ENCODE results near the gene FAM3D. TPM values are rescaled to one million over a fixed set of nuclear protein-coding genes. Genes with fewer than 3 reads are reported as not detected.

Gene FAM3D
- total and polyA plus RNA-seq, 12 donors: 0.07 to 0.37 TPM; not detected in 10

GRCh38 chr3:58640700-58641372 is 25.7 kb downstream of the FAM3D start:
- peak; percentile 67 to 93 (median 87) for TF ChIP-seq CTCF (IDR thresholded peaks at IDR 0.05)
- no peak overlapping the region for H3K4me3 ChIP-seq
- H3K27me3 ChIP-seq: peaks cover 0 to 7% (median 0%) of the 10 kb centered on the region in 7 donors
- H3K9me3 ChIP-seq: no peaks in the 10 kb centered on the region
- DNase-seq (peak; percentile 64 to 81), ATAC-seq (peak; percentile 84 to 94 (median 88))
- H3K36me3 ChIP-seq: no peaks in the 10 kb centered on the region
- intact Hi-C loops (cut with DNase I): loop anchor here in 9 of 10 donors (2.0 to 10.0 kb wide), 5 partner anchors 411 to 1214 kb away; partner anchors contain the start of gene CFAP20DC (in 7 of the 9)
- 20% methylated on average over 25 of the region's 25 CpGs for WGBS, 2 donors
- H3K4me1 ChIP-seq: peaks cover 0 to 6% (median 0%) of the 10 kb centered on the region in 9 donors
- H3K27ac ChIP-seq: no peak overlapping the region

GRCh38 chr3:58639842-58640241 is 26.7 kb downstream of the FAM3D start:
- H3K36me3 ChIP-seq: no peaks in the 10 kb centered on the region
- H3K4me1 ChIP-seq: peaks cover 0 to 11% (median 0%) of the 10 kb centered on the region in 9 donors
- H3K4me3 ChIP-seq: no peak overlapping the region
- no peaks in the 10 kb centered on the region for H3K9me3 ChIP-seq
- intact Hi-C loops (cut with DNase I): loop anchor here in 9 of 10 donors (2.0 to 10.0 kb wide), 5 partner anchors 412 to 1215 kb away; partner anchors contain the start of gene CFAP20DC (in 7 of the 9)
- H3K27ac ChIP-seq: no peak overlapping the region
- peaks cover 0 to 13% (median 1%) of the 10 kb centered on the region in 7 donors for H3K27me3 ChIP-seq
- 85% methylated on average over 10 of the region's 10 CpGs for WGBS, 2 donors
- no peak for TF ChIP-seq CTCF (IDR thresholded peaks at IDR 0.05)
- no peak for DNase-seq
- ATAC-seq: no peak

GRCh38 chr3:58639001-58639400 is 27.6 kb downstream of the FAM3D start:
- no peak overlapping the region for H3K27ac ChIP-seq
- ATAC-seq: no peak
- 60 to 75% methylated on average over 4 of the region's 4 CpGs for WGBS, 2 donors
- intact Hi-C loops (cut with DNase I): no loop called here
- H3K36me3 ChIP-seq: no peaks in the 10 kb centered on the region
- H3K9me3 ChIP-seq: no peaks in the 10 kb centered on the region
- H3K4me1 ChIP-seq: peaks cover 0 to 11% (median under 1%) of the 10 kb centered on the region in 9 donors
- DNase-seq: no peak
- peaks cover 0 to 15% (median 9%) of the 10 kb centered on the region in 7 donors for H3K27me3 ChIP-seq
- H3K4me3 ChIP-seq: no peak overlapping the region
- TF ChIP-seq CTCF (IDR thresholded peaks at IDR 0.05): no peak

GRCh38 chr3:58638591-58638990 is 28.0 kb downstream of the FAM3D start:
- ATAC-seq: no peak
- 60 to 68% methylated on average over 6 of the region's 6 CpGs for WGBS, 2 donors
- Histone ChIP-seq H3K27ac (no peak overlapping the region), H3K9me3 (no peaks in the 10 kb centered on the region), H3K36me3 (no peaks in the 10 kb centered on the region), H3K4me3 (no peak overlapping the region), H3K4me1 (peaks cover 0 to 11% (median 4%) of the 10 kb centered on the region in 9 donors), H3K27me3 (peaks cover 0 to 15% (median 9%) of the 10 kb centered on the region in 7 donors)
- no peak for TF ChIP-seq CTCF (IDR thresholded peaks at IDR 0.05)
- no peak for DNase-seq
- intact Hi-C loops (cut with DNase I): no loop called here

All from heart right ventricle (tissue), 16 donors.